ENCODE data around the gene NANP. TPM values are rescaled to one million over a fixed set of nuclear protein-coding genes. Genes with fewer than 3 reads are reported as not detected.

Gene NANP
- total and polyA plus RNA-seq, 2 of the 13 experiments (the other 11 are each of a cell fraction or from before 2014, with no cell fraction given), result 8.9 to 21.5 TPM

GRCh38 chr20:25623225-25623735 lies 534 bp downstream of the NANP start (continued):
- TF ChIP-seq STAT6 (CRISPR knock-in tag; IDR thresholded peaks at IDR 0.05; ENCODE audit: borderline replicate concordance) (no peak), ZNF343 (CRISPR knock-in tag; IDR thresholded peaks at IDR 0.05) (peak; percentile 93), KLF9 (CRISPR knock-in tag; IDR thresholded peaks at IDR 0.05; ENCODE audit: low read depth) (no peak), SOX5 (CRISPR knock-in tag; IDR thresholded peaks at IDR 0.05; ENCODE audit: borderline replicate concordance) (0 out of 2 replicates have a peak, but pooled peaks have one; percentile 9), KIAA2018 (CRISPR knock-in tag; IDR thresholded peaks at IDR 0.05; ENCODE audit: borderline replicate concordance) (no peak), TIGD3 (CRISPR knock-in tag; IDR thresholded peaks at IDR 0.05; ENCODE audit: borderline replicate concordance) (no peak; the same call in 1 of the 2 replicates), SIN3A (IDR thresholded peaks at IDR 0.05; ENCODE audit: borderline replicate concordance, low read depth, low read length) (peak; percentile 79; the same call in 1 of the 2 replicates), IRX3 (CRISPR knock-in tag; IDR thresholded peaks at IDR 0.05; ENCODE audit: borderline replicate concordance, low read depth) (peak; percentile 83; the same call in 1 of the 2 replicates), EEA1 (CRISPR knock-in tag; IDR thresholded peaks at IDR 0.05; ENCODE audit: borderline replicate concordance) (peak; percentile 98), ZNF468 (CRISPR knock-in tag; IDR thresholded peaks at IDR 0.05) (peak; percentile 98), MLXIP (CRISPR knock-in tag; IDR thresholded peaks at IDR 0.05; ENCODE audit: borderline replicate concordance) (no peak), ZFP36 (IDR thresholded peaks at IDR 0.05; ENCODE audit: borderline replicate concordance, low read depth, low read length, partially characterized antibody) (no peak)

Data from HepG2 (cell line).